ENCODE results near the gene PLXNA4. TPM values are rescaled to one million over a fixed set of nuclear protein-coding genes. Genes with fewer than 3 reads are reported as not detected.

PLXNA4 gene
- total RNA-seq, 1 experiment from 2014 or later = 1.0 TPM

DNA sequence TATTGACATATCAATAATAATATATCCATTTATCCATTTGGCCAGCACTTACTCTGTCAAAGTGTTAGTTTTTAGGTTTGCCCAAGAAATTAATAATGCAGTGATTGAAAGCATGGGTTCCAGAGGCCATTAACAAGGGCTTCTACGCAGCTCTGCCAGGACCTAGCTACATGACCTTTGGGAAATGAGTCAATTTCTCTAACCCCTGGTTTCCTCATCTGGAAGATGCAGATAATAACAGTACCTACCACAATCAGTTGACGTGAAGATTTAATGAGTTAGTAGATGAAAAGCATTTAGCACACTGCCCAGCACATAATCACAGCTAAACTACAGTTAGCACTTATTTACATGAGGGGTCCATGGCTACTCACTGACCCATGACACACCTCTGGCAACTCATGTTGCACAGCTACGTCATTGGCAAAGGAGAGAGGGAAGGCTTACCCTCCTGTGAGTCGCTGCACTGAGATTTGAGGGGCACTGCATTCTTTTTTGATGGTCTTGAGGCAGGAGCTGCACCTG lies 263.7 kb downstream of the PLXNA4 start:
- no TSS peak for BruUV-seq (replicated peaks)
- Histone ChIP-seq H3K9me3 (ENCODE audit: insufficient read depth, low read depth) (no peaks in the 10 kb centered on the region), H4K20me1 (ENCODE audit: insufficient read depth) (no peaks in the 10 kb centered on the region), H2AFZ (no peak overlapping the region), H3K4me1 (replicated peaks; ENCODE audit: insufficient read depth) (no peaks in the 10 kb centered on the region), H3K4me2 (no peak overlapping the region), H3K4me3 (no peak overlapping the region), H3K9me2 (ENCODE audit: insufficient read depth) (no peaks in the 10 kb centered on the region), H3F3A (ENCODE audit: insufficient read depth, low read depth) (no peaks in the 10 kb centered on the region), H3K27me3 (ENCODE audit: insufficient read depth, low read depth) (peaks cover 74% of the 10 kb centered on the region), H3K27ac (no peak overlapping the region), H3K79me2 (ENCODE audit: low read depth) (no peaks in the 10 kb centered on the region), H3K36me3 (ENCODE audit: low read depth) (no peaks in the 10 kb centered on the region)
- no peak for TF ChIP-seq EZH2 (IDR thresholded peaks at IDR 0.05; ENCODE audit: low read depth)
- TF ChIP-seq CTCF (conservative IDR thresholded peaks at IDR 0.05) = no peak
- POLR2A ChIA-PET (ENCODE audit: unreplicated experiment) = no interaction called here
- CTCF ChIA-PET = no interaction called here
- DNase-seq = no peak
- intact Hi-C loops (cut with micrococcal nuclease; ENCODE audit: unreplicated experiment) = no loop called here

- CTCF ChIA-PET = no interaction called here
- Histone ChIP-seq H3K9me3 (ENCODE audit: insufficient read depth, low read depth) (no peaks in the 10 kb centered on the region), H3K27me3 (ENCODE audit: insufficient read depth, low read depth) (peaks cover 83% of the 10 kb centered on the region), H3K79me2 (ENCODE audit: low read depth) (no peaks in the 10 kb centered on the region), H3K9me2 (ENCODE audit: insufficient read depth) (no peaks in the 10 kb centered on the region), H3K4me3 (no peak overlapping the region), H2AFZ (no peak overlapping the region), H3K36me3 (ENCODE audit: low read depth) (no peaks in the 10 kb centered on the region), H4K20me1 (ENCODE audit: insufficient read depth) (no peaks in the 10 kb centered on the region), H3K27ac (no peak overlapping the region), H3K4me2 (no peak overlapping the region), H3F3A (ENCODE audit: insufficient read depth, low read depth) (no peaks in the 10 kb centered on the region), H3K4me1 (replicated peaks; ENCODE audit: insufficient read depth) (no peaks in the 10 kb centered on the region)
- no TSS peak for BruUV-seq (replicated peaks)
- POLR2A ChIA-PET (ENCODE audit: unreplicated experiment) = no interaction called here
- DNase-seq = no peak
- no peak for TF ChIP-seq EZH2 (IDR thresholded peaks at IDR 0.05; ENCODE audit: low read depth)
- no peak for TF ChIP-seq CTCF (conservative IDR thresholded peaks at IDR 0.05)
- intact Hi-C loops (cut with micrococcal nuclease; ENCODE audit: unreplicated experiment) = no loop called here
Measured at GRCh38 chr7:132311733-132312132, 264.5 kb downstream of the PLXNA4 start.

GRCh38 chr7:132309102-132309805 lies 267.0 kb downstream of the PLXNA4 start:
- Histone ChIP-seq H3K4me1 (replicated peaks; ENCODE audit: insufficient read depth) (no peaks in the 10 kb centered on the region), H3F3A (ENCODE audit: insufficient read depth, low read depth) (no peaks in the 10 kb centered on the region), H3K4me3 (no peak overlapping the region), H3K79me2 (ENCODE audit: low read depth) (no peaks in the 10 kb centered on the region), H3K9me2 (ENCODE audit: insufficient read depth) (no peaks in the 10 kb centered on the region), H3K9me3 (ENCODE audit: insufficient read depth, low read depth) (no peaks in the 10 kb centered on the region), H3K4me2 (no peak overlapping the region), H3K27me3 (ENCODE audit: insufficient read depth, low read depth) (peaks cover 82% of the 10 kb centered on the region), H3K36me3 (ENCODE audit: low read depth) (no peaks in the 10 kb centered on the region), H3K27ac (no peak overlapping the region), H2AFZ (no peak overlapping the region), H4K20me1 (ENCODE audit: insufficient read depth) (no peaks in the 10 kb centered on the region)
- ChIA-PET CTCF (no interaction called here), POLR2A (ENCODE audit: unreplicated experiment) (no interaction called here)
- intact Hi-C loops (cut with micrococcal nuclease; ENCODE audit: unreplicated experiment) = no loop called here
- TF ChIP-seq EZH2 (IDR thresholded peaks at IDR 0.05; ENCODE audit: low read depth) (no peak), CTCF (conservative IDR thresholded peaks at IDR 0.05) (no peak)
- no TSS peak for BruUV-seq (replicated peaks)
- DNase-seq = no peak

All from PC-9 (cell line).